RPMI8226 (cell line): ENCODE results near the gene SEC61A1.
A peak's percentile ranks its signal among the peaks of the same experiment; 100 is the strongest.

ENCODE experiments used
- DNase-seq: peaks from one replicate; pipeline ENCODE4 v3.0.0-alpha.2; 2015

SEC61A1 gene

DNA sequence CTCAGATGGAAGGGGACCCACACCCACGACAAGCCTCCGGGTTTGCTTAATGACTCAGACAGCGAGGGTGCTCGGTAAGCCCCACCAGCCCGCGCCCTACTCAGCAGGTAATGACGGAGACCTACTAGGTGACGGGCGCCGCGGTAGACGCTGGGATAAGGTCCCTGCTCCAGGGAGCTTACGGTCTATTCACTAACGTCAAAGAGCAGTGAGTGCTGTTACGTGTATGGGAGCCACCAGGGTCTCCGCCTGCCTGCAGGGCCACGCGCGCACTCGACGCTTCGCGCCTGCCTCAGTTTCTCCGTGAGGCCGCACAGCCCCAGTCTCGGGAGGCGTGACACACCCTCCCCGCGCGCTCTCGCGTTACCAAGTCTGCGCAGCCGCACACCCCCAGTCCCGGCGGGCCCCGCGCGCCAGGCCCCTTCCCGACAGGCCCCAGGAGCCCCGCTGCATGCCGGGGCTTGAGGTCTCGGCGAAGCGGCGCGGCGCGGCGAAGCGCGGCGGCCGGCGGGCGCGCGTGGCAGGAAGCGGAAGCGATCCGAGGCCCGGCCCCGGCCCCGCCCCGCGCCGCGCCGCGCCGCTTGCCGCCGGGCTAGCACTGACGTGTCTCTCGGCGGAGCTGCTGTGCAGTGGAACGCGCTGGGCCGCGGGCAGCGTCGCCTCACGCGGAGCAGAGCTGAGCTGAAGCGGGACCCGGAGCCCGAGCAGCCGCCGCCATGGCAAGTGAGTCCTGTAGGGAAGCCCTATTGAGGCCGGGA is at the start of gene SEC61A1:
Gene SEC61A1, plus strand, starts transcription at position 601 of the 758 bp plus-strand sequence. Its CDS starts 116 bp downstream, at position 717.
- peak; percentile 96 for DNase-seq

DNA sequence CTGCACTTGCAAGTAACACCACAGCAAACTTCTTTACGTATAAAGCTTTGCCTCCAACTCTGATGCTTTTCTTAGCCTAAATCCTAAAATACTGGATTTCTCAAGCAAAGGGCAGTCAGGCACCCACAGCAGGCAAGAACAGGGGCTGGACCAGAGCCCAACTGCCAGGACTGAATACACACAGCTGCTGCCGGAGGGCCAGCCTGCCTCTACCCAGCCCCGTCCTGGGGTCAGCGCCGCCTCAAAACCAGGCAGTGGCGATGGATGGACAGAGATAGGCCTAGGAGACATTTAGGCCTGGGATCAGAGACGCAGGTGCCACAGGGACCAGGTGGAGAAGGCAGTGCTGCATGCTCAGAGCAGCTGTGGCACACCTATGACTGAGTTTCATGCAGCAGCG is 47.6 kb upstream of the SEC61A1 start:
- DNase-seq, result no peak

DNA sequence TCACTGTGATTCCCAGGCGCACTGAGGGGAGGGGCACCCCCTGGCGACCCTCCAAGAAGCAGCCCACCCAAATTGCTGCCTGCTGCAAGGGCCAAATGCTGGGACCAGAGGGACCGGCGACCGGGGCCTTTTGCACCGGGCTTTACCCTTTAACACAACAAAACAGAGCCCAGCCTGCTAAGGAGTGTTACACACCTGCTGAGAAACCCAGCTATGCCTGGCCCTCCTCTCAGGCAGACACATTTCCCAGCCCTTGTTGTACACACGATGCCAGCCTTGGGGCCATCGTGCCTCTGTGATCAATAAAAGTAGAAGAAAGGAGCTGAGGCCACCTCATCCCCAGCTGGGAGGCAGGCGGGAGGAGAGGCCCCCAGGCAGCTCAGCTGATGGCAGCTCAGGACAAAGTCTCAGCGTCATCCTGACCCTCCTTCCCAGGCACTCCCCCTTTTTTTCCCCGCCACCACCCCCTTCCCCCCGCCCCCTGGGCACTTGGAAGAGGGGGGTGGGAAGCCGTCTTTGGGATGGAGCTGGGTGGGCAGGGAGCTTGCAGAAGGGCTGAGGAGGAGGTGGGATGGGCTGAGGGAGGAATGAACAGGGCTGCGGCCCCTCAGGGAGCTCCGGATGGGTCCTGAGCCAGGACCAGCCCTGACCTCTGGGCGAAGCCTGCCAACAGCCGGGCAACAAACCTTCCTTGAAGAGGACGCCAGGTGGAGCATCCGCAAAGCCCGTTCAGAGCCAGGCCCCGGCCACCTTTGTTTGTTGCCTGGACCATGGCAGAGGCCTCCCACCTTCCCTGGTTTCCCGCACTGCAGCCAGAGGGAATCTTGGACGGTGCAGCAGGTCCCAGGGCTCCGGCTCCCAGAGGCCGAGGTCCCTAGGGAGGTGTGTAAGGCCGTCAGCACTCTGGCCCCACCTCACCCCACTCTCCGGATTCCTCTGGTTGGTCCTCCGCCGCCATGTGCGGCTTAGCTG is 45.9 kb upstream of the SEC61A1 start:
- no peak for DNase-seq

DNA sequence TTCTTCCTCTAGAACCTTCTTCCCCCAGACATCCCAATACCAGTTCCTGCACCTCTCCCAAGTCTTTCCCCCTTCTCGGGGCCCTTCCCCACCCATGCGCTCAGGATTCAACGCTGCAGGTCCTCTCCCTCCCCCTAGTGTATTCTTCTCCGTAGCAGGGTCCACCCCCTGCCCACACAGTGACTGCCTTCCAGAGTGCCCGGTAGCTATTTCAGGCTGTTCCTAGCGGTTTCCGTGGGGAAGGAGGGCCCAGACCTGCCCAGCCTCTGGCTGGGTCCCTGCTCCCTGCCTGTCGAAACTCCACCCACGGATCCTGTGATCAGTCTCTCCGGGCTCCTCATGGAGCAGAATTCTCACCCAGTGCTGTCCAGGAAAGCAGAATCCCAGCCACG is 45.2 kb upstream of the SEC61A1 start:
- no peak for DNase-seq

DNA sequence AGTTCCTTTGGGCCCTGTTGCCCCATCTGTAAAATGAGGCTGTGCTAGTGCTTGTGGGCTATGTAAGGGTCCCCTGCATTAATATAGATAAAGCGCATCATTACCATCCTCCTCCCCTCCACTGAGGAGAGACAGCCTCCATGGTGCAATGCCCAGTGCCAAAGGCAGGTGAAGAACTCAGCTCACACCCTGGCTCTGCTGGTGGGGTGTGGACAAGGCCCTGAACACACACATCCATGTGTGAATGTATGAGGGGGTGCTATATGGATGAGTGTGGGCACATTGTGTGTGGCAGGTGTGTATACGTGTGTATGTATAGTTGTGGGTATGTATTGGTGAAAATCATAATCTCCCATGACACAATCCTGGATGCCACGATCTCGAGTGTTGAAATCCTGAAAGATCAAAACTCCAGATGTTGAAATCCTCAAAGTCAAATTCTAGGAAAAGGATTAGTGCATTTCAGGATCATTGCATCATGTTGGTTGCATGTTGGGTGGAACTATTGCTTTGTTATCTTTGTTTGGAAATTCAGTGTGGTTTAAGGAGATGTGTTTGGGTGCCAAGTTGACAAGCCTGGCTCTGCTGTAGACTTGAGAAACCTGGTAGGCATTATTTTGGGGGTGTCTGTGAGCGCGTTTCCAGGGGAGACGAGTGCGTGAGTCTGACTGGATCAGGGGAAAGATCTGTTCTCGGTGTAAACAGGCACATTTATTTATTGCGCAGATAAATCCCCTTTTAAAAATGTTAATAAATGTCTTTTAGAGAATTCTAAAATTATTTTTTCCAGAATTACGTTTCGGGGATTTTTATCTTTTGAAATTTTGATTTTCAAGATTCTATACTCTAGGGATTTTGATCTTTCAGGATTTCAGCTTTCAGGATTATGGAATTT is 42.0 kb upstream of the SEC61A1 start:
- no peak for DNase-seq

DNA sequence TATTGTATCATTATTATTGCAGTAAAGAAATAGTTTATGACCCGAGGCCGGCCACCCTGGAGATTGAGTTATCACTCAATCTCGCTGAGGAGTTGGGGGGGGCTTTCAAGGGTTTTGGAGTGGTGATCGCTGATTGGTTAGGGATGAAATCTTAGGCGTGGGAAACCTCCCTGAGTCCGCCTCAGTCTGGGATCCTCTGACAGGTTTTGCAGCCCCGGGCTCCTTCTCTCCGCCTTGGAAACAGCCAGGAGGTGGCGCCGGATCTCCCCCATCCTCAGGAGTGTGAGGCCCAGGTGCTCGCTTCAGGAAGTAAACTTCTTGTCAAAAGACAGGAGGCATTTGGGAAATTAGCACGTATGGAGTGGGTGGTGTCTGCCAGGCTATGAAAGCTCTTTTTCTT is 41.1 kb upstream of the SEC61A1 start:
- peak; percentile 56 for DNase-seq

DNA sequence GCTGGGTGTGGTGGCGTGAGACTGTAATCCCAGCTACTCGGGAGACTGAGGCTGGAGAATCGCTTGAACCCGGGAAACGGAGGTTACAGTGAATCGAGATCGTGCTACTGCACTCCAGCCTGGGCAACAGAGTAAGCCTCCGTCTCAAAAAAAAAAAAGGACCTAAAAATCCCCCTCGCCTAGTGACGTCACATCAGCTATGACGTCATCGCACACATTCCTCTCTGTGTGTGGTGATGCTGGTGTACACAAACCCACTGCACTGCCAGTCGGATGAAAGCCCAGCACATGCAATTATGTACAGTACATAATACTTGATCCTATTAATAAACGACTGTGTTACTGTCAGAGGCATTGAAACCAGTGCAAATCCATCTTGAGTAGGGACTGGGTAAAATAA is 40.2 kb upstream of the SEC61A1 start:
- no peak for DNase-seq

DNA sequence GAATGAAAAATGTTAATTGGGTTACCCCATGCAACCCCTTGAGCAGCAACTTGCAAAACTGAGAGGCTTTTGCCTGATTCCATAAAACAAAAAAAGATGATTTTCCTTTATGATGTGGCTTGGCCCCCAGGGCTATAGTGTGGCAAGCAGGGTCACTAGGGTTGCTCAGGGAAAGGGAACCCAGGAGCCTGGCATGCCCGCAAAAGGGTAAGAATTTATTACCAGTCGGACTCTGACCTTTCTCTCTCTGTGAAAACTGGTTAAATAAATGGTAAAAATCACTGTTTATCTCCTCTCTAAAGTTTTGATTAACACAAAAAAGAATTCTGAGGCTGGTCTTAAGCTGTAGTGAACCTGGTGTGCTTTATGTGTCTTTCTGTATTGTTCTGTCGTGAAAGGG is 37.7 kb upstream of the SEC61A1 start:
- no peak for DNase-seq

DNA sequence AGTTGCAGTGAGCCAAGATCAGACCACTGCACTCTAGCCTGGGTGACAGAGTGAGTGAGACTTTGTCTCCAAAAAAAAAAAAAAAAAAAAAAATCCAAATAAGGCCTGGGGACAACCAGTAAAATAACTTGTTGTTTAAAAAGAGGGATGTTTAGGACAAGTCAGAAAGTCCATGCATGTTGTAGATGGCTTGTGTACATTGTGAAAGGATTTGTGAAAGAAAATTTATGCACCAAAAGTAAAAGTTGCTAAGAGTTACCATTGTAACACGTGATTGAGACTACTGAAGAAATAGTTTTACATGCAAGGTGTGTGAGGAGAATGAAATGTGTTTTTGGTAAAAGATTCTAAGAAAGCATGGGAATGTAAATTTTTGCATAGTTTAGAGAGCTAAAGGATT is 35.7 kb upstream of the SEC61A1 start:
- DNase-seq, result no peak

DNA sequence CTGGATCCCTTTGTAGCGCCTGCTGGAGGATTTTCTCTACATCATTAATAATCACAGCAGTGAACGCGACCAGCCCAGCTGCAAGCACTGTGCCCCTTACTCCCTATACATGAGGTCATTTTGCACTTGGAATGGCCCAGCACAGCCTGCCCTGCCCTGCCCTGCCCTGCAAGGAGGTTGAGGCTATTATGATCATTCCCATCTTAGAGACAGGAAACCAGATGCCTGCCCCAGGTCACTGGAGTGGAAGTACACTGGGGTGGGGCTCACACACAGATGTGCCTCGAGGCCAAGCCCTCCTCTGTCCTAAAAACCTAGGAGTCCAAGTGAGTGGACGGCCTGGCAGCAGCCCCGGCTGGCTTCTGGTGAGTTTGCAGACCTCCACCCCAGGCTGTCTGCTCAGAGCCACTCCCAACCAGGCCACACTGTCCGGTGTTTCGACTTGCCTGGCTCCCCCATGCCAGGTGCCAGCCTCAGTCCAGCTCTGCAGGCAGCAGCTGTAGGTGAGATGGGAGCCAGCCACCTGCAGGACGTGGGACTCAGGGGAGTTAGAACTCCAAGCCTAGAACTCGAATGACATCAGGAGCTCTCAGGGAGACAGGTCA is 30.4 kb upstream of the SEC61A1 start:
- DNase-seq, result no peak

DNA sequence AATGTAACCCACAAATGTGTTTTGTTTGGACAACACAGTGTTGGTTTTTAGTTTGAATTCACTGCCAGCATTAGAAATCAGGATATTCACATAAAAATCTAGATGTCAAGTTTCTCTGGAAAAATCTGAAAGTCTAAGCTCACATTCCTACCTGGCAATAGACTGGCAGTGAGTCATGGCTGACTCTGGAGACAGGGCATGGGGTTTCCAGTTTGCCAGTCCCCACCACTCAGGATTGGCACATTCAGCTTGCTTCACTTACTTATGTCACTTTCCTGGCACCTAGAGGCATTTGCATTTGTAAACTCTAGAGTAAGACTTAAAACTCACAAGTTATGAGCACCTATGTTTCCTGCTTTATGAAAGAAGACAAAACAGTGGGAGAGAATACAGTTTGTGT is 19.1 kb upstream of the SEC61A1 start:
- DNase-seq, result no peak

DNA sequence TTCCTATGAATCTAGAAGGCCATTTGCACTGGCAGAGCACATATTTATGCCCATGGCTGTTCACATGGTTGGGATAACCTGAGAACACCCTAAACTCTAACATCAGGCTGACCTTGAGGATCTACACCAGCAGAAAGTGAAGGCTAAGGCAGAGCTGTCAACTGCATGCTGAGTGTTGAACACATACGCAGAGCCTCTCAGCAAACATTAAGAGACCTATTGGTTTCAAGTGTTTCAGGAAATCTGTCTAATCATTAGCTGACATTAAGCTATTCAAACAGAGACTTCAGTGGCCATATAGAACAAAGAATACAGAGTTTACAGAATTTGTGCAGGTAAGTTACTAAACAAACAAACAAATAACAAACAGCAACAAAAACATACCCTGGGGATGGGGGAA is 16.1 kb upstream of the SEC61A1 start:
- DNase-seq, result no peak

DNA sequence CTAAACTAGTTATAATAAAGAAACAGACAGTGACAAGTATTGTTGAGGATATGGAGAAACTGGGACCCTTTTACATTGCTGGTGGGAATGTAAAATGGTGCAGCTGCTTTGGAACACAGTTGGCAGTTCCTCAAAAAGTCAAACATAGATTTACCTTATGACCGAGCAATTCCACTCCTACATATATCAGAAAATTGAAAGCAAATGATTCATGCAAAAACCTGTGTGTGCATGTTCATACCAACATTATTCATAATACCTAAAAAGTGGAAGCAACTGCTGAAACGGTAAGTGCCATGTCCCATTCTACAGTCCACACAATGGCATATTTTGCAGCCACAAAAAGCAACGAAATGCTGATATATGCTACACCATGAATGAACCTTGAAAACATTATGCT is 12.2 kb upstream of the SEC61A1 start:
- DNase-seq, result no peak

DNA sequence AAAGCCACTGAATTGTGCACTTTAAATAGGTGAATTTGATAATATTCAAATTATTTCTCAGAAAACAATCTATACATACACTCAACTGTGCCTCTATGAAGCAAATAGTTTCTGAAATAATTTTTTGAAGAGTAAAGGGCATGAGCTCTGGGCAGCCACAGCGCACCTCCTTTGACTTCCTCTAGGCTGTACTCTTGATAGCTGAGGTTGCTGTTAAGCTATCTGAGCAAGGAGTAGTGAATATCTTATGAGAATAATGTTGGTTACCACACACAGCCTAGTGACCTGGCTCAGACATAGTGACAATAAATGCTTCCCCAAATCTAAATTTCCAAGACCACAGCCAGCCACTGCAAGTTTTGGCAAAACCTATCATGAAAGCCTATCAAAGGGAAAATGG is 11.6 kb upstream of the SEC61A1 start:
- DNase-seq, result no peak

DNA sequence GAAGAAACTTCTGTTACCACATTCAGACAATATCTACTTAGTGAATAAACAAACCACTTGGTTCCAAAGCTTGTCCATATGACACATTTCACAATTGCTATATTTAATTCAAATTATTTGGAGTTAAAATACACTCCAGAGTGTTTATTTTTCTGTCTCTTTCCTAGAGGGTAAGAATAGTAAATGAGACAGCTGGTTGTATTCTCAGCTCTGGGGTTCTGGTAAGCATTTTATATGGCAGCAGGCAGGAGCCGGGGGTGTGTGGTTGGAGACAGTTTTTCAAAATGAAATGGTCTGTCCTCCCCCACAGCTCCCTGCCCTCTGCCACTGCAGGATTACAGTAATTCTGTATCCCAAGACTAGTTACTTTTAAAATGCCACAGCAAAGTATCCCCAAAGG is 10.9 kb upstream of the SEC61A1 start:
- no peak for DNase-seq

DNA sequence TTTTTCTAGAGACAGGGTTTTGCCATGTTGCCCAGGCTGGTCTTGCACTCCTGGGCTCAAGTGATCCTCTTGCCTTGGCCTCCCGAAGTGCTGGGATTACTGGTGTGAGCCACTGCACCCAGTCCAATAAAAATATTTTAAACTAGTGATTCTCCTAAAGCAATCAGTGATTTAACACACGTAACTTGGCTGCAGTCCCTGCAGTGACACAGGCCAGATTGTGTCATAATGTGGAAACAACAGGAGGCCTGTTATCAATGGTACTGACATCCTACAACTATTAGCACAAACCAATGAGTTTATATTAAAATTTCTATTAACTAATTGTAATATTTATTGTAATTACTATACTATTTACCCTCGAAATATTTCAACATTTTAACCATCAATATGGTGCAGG is 1.6 kb upstream of the SEC61A1 start:
- DNase-seq, result no peak

DNA sequence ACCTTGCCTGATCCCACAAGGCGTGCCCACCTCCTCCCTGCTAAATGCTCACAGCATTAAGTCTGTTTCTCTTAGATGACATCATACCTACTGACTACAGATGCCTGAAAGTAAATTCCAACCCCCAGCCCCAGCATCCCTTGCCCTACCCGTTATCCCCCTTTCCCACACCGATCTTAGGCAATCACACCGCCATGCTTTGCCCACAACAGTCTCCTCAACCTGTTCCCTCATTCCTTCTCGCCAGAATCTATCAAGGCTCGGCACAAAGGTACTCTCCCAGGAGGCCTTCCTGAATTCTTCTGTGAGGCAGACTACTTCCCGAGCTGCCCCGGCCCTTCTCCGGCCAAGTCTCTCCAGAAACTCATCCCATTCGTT is 789 bp upstream of the SEC61A1 start:
- no peak for DNase-seq

DNA sequence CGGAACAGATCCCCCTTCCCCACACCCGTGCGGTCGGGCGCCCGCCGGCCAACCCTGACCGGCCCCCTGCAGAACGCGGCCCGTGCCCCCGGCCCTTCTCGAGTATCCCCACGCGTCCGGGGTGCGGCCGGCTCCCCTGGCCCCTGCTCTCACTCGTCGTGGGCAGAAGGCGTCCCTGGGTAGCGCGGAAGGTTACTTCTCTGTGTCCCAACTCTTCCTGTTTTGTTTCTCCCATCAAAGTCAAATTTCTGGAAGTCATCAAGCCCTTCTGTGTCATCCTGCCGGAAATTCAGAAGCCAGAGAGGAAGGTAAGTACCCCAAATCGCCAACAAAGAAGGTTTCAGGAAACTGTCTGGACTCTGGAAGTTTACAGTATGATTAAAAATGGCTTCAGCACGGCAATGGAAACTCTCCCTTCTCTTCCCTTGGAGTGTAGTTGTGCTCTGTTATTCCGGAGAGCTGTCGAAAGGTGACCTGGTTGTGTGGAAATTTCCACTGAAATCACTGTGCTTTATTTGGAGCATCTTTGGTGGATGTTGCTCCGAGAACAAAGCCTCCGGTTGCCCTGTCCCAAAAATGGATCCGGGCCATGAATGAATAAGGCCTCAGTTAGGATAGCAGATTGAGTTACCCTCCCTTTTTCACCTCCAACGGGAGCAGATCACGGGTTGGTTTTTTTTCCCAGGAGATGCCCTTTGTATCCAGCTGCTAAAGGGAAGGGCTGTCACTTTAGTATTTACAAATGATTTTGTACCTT is 536 bp downstream of the SEC61A1 start:
- DNase-seq, result no peak

DNA sequence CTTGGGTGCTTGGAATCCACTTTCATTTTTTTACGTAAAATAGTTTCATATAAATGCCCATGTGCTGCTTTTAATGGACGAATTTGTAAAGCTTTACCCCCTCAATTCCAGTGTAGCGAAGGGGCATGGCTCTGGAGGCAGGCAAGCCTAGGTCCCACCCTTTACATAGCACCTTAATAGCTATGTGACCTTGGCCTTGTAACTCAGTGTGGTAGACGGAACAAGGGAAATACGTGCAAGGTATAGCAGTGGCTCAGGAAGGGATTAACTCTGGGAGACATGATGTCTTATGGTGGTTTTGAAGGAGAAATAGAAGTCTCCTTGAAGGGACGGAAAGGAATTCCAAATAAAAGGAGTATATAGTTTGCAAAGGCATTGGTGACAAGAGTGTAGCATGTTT is 1.4 kb downstream of the SEC61A1 start:
- no peak for DNase-seq

DNA sequence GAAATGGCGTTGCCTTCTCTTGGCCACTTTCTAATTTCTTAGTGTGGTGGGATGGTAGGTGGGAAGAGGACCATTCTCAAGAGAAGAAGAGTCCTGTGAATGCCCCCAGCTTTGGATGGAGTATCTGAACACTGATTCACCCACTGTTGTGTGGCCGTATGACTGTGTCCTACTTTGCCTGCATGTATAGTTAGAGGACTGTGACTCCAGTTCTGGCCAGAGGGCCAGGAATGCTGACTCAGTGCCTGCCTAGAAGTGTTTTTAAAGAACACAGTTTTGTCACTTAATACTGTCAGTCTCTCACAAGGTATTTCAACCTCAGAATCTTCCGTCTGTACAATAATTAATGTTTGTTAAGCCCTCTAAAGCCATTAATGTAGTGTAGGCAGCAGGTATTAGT is 2.1 kb downstream of the SEC61A1 start:
- no peak for DNase-seq

DNA sequence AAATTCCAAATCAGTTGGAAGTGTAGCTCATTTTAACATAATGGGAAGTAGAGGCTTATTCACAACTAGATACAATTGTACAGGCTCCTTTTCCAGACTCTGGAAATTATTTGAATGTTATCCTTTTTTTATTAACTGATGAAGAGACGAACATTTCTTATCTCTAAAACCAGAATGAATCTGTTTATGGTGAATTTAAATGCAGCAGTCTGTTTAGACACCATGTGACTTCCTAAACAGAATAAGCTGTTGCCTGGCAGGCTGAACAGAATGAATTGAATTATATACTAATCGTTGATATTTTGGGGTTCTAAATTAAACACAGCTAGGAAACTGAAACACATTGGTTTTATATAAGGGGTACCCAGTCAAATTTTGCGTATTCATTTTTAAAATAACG is 4.0 kb downstream of the SEC61A1 start:
- DNase-seq, result no peak
